ENCODE results near the gene EDN3. TPM values are rescaled to one million over a fixed set of nuclear protein-coding genes. Genes with fewer than 3 reads are reported as not detected.

Gene EDN3
- total and polyA plus RNA-seq, 9 of the 15 experiments (the other 6 are each of a cell fraction or from before 2014, with no cell fraction given), result not detected

GRCh38 chr20:59273739-59274357 is 26.6 kb upstream of the EDN3 start (continued):
- no peak for TF ChIP-seq ZBTB26 (CRISPR knock-in tag; IDR thresholded peaks at IDR 0.05)
- no peak for TF ChIP-seq CUX1 (CRISPR knock-in tag; IDR thresholded peaks at IDR 0.05)
- no peak for TF ChIP-seq GMEB1 (CRISPR knock-in tag; IDR thresholded peaks at IDR 0.05)
- TF ChIP-seq MLX (CRISPR knock-in tag; conservative IDR thresholded peaks at IDR 0.05), result no peak

Data from K562 (cell line).